Cerebellar nuclear complex (tissue), 1 donor: ENCODE measurements around the gene TMEM190.

Experiments
- DNase-seq, 2 experiments: peaks; one replicate each; lab custom pipeline; 2025; lab: John Stamatoyannopoulos, UW

The TMEM190 gene

DNA sequence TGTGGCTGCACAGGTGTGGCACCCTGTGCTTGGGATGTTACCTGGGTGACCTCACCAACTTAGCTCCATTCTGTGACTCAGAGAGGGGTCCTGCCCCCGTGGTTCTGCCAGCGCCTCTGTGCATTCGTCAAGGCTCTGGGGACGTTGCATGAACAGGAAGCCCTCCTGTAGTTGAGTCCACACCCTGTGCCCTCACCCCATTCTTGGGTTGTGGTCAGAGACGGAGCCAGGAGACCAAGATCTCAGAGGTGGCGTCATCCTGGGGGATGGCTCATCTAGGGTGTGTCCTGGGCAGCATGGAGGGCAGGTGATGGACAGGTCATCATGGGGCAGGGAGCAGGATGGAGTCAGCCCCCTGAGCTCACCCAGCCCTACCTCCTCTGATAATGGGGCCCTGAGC lies 24.6 kb upstream of the TMEM190 start:
- no peak for DNase-seq

GRCh38 chr19:55352549-55353145 lies 24.0 kb upstream of the TMEM190 start:
- DNase-seq: no peak

GRCh38 chr19:55353356-55353802 lies 23.2 kb upstream of the TMEM190 start:
- DNase-seq: no peak

GRCh38 chr19:55353803-55354697 lies 22.6 kb upstream of the TMEM190 start:
- no peak for DNase-seq

DNA sequence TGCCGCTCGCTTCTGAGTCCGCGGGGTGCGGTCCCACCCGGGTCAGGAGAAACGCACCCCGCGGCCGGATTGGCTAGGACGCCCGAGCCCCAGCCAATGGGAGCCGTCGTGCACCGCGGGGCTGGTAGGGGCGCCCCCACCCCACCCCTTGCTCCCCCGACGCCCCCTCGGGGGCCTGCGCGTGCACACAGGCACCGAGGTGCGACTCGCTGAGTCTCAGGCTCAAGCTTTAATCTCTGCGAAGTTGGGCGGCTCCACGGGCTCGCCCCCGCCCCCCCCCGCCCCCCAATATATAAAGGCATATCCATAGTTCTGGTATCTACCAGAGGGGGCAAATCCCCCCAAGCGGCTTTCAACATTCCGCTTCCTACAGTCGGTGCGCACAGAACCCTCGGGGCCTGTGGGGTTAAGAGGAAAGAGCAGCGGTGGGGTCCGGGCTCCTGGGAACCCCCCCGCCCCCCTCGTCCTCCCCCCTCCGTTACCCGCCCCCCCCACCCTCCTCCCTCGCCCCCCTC lies 21.9 kb upstream of the TMEM190 start, which contains the start of gene COX6B2:
TSS of gene COX6B2 (minus strand) at position 22 of the 515 bp plus-strand sequence. CDS start 198 bp downstream, outside the sequence.
- no peak for DNase-seq

DNA sequence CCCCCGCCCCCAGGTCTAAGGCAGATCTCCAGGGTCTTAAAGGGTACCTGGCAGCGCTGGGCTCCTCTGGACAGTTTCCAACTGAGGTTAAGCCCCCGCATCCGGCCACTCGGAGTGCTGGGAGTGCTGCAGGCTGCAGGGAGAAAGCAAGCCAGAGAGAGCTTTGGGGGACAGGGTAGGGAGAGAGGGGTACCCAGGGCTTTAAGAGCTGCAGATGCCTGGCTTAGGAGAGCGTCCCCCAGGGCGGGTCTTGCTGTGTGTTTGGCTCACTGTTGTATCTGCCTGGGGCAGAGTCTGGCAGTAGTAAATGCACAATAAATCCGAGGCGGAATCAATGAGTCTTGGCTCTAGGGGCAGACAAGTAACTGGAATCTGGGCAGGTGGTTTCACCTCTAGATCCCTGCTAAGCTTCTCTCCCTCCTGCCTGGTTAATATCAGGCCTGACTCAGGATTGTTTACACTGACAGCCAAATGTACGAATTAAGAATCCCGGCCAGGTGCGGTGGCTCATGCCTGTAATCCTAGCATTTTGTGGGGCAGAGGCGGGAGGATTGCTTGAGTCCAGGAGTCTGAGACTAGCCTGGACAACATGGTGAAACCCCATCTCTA lies 21.3 kb upstream of the TMEM190 start:
- no peak for DNase-seq

DNA sequence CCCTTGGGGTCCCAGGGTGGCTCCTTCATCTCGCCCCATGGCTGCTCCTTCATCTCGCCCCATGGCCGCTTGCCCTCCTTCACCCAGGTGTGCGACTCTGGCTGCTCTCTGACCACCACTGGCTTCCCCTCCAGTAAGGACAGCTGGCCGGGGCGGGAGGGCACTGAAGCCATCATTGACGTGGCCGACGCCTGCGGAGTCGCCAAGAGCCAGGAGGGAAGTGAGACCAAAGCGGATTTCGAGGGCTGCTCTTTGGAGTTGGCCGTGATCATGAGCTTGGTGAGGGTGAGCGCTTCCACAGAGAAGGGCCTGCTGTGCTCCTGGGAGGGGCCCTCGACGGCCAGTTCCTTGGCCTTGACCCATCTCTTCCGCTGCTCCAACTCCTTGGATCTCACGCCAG lies 18.1 kb upstream of the TMEM190 start:
- DNase-seq: no peak

DNA sequence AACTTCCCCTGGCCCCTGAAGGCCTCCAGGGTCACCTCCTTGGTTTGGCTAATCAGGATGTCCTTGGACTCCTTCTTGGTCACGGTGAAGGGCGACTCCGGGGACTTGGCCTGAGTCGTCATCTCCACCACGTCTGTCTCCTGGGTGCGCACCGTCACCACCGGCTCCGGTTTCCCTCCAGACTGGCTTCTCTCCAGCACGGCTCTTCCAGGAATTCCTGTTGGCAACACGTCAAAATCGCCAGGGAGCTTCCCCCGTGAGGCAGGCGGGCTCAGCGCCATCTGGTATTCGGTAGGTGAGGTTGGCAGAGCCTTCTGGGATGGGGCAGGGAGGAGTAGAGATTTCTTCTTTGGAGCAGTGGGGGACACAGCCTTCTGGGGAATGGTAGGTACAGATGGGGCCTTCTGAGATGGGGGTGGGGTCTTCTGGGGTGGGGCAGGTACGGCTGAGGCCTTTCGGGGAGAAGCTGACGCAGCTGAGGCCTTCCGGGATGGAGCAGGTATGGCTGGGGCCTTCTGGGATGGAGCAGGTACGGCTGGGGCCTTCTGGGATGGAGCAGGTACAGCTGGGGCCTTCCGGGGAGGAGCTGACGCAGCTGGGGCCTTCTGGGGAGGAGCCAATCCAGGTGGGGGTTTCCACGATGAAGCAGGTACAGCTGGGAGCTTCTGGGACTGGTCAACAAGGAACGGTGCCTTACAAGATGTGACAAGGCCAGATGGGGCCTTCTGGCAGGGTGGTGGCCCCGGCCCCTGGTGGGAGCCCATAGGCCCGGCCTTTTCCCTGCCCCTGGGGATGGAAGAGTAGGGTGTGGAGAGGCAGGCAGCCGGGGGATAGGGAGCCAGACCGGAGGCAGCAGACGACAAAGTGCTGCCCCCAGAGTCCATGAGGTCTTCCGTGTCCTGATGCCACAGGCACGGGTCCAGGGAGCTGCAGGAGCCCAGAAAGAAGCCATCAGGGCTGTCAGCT lies 17.4 kb upstream of the TMEM190 start:
- DNase-seq: no peak

DNA sequence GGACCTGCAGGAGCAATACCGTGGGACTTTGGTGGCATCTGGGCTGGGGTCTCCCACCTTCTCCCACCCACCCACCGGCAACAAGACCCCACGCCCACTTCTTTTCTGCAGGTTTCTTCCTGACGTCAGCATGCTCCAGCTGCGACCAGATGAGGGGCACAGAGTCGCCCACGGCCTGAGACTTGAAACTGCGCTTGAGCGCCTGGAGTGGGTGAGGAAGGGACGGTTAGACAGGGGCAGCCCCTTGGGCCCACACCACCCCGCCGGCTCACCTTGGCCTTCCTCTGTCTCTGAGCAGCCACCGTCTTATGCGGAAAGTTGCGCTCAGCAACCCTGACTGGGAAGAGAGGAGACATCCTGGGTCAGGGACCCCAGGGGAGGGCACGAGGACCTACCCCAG lies 15.7 kb upstream of the TMEM190 start:
- no peak for DNase-seq

GRCh38 chr19:55362174-55362989 lies 14.2 kb upstream of the TMEM190 start:
- DNase-seq: no peak

GRCh38 chr19:55362990-55363716 lies 13.5 kb upstream of the TMEM190 start, which contains the start of gene GARIN5B:
GARIN5B (minus strand) TSS chr19:55363260; CDS start chr19:55363066, 194 bp downstream.
- no peak for DNase-seq

DNA sequence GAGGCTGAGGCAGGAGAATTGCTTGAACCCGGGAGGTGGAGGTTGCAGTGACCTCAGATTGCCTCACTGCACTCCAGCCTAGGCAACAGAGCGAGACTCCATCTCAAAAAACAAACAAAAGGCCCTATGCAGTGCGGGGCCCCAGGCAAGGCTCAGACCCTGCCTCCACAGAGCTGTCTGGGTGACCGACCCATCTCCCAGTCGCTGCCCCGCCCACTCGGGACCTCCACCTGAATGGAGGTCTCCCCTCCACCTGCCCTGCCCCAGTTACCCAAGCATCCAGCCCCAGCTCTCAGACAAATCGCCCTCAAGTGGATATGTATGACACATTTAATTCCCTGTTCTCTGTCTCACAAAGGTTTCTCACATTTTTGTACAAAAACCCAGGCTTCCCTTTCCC lies 11.4 kb upstream of the TMEM190 start:
- no peak for DNase-seq

DNA sequence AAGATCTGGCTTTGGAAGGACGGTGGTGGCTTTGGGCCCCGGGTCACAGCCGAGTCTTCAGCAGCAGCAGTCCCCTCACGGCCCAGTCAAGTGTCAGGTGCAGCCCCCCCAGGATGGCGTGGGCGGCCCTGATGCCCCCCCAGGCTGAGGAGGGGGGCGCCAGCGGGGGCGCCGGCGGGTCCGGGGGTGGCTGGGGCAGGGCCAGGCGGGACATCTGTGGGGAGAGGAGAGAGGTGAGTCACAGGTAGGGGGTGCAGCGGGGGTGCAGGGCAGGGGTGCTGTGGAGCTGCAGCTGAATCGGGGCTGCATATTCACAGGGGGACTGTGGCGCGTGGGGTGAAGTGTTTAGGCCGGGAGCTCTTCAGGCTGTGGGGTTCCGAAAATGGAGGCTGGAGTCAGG lies 10.7 kb upstream of the TMEM190 start:
- DNase-seq: no peak

DNA sequence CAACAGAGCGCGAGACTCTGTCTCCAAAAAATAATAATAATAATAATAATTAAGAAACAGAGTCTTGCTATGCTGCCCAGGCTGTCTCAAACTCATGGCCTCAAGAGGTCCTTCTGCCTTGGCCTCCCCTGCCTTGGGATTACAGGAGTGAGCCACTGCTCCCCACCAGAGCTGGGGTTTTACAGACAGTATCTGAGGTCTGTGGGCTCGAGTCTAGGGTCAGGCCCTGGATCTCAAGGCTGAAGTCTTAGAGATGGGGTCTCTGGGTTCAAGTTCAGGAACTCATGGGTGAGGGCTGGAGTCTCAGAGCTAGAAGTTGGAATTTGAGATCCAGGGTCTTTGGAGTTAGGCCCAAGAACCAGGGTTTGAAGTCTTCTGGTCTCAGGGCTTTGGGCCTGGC lies 9.8 kb upstream of the TMEM190 start:
- no peak for DNase-seq

DNA sequence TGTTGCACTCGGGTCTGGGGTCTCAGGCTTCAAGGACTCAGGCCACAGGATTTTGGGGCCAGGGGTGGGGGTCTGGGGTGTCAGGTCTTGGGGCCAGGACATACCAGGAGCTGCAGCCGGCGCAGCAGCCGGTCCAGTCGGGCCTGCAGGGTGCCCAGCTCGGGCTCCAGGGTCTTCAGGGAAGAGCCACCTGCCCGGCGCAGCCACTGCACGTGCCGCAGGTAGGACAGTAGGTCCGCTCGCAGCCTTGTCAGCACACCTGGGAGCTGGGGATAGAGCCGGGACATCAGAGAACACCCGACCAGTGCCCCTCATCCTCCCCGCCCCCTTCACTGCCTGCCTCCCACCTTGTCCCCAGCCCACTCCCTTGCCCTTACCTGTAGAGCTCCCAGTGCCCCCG lies 8.5 kb upstream of the TMEM190 start:
- no peak for DNase-seq

DNA sequence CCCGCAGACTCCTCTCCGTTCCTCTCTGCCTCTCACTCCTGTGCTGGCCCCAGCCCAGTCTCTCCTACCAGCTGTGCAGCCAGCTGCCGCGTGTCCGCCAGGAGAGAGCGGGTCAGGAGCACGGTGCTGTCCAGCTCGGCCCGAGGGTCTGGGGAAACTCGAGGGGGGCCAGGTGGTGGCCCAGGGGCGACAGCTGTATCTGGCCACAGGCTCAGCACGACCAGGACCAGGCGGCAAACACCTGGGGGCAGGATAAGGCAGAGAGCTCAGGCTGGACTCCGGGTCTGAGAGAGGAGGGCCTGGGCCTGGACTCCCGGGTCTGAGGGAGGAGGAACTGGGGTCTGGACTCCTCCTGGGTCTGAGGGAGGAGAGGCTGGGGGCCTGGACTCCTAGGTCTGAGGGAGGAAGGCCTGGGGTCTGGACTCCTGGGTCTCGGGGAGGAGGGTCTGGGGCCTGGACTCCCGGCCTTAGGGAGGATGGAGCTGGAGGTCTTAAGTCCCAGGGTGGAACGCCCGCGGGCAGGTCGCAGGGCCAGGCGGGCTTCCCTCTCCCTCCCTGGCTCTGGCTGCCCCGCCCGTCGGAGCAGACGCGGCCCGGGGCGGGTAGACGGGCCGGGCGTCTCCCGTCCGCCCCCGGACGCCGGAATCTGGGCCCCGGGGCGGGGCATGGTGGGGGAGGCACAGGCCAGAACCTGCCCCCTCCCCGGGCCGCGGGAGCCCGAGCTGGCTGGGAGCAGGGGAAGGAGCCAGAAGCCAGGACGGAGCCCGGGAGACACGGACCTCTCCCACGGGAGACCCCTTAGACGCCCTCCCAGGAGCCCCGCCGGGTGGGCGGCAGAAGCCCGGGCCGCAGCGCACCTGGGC lies 7.7 kb upstream of the TMEM190 start:
- DNase-seq: no peak

- no peak for DNase-seq
Measured at GRCh38 chr19:55369653-55370304, 6.8 kb upstream of the TMEM190 start.

DNA sequence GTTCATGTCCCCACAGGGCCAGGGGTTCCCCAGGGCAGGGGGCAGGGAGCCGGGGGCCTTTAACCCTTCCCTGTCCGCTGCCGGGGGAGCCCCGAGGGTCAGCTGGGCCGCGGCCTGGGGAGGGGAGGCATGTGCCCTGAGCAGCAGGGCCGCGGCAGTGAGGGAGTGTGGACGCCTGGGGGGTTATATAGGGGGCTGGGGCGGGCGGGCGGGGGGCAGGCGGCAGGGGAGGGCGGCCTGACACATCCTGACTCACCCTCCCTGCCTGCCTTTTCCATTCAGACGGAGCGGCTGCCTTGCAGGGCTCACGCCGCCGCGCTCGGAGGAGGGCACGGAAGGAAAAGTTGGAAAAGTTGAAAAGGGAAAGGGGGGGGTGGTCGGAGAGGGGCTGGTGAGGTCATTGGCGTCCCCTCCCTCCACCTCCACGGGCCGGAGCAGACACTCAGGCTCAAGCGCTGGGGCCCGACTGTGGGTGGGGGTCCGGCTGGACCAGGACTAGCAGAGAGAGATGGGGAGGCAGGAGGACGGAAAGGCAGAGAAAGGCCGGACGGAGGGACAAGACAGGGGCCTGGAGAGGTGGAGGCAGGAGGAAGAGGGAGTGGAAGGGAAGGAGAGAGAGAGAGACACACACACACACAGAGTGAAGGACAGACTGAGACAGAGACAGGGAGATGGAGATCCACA lies 6.2 kb upstream of the TMEM190 start, which contains the start of gene IL11:
TSS of gene IL11 (minus strand) at position 159 of the 684 bp plus-strand sequence. CDS start at position 6, 153 bp downstream.
- DNase-seq: no peak
